ENCODE data around the gene ZNF366. TPM values are rescaled to one million over a fixed set of nuclear protein-coding genes. Genes with fewer than 3 reads are reported as not detected.

ZNF366 gene
- total and polyA plus RNA-seq, 2 of the 13 experiments (the other 11 are each of a cell fraction or from before 2014, with no cell fraction given), result not detected

GRCh38 chr5:72510610-72511181 is 3.5 kb upstream of the ZNF366 start:
- CTCF ChIA-PET (ENCODE audit: low intra/inter-chr PET ratio, low total read pairs), result no interaction called here
- Histone ChIP-seq H3K4me3 (replicated peaks in 1 of 3; ENCODE audit: insufficient read depth in 1 of 3, low read depth in 2 of 3, low read length in 3 of 3) (no peak overlapping the region), H3K27me3 (ENCODE audit: control insufficient read depth in 1 of 2, insufficient read depth in 2 of 2, low read length in 2 of 2) (peaks cover 2 to 28% of the 10 kb centered on the region in 2 experiments; a peak in 2 of 5 replicates), H3K4me1 (ENCODE audit: insufficient read depth, low read length) (no peaks in the 10 kb centered on the region), H3K9ac (ENCODE audit: insufficient read depth, low read depth, low read length) (no peak overlapping the region), H3K27ac (ENCODE audit: extremely low read length, insufficient read depth, low read length) (no peak overlapping the region), H3K36me3 (replicated peaks in 1 of 2; ENCODE audit: control insufficient read depth in 1 of 2, insufficient read depth in 2 of 2, low read length in 2 of 2) (no peaks in the 10 kb centered on the region), H3K4me2 (ENCODE audit: low read depth, low read length) (no peak overlapping the region), H3K79me2 (ENCODE audit: insufficient read depth, low read length) (no peaks in the 10 kb centered on the region), H2AFZ (ENCODE audit: low read length) (no peak overlapping the region), H3K9me3 (ENCODE audit: low read length) (no peaks in the 10 kb centered on the region), H4K20me1 (ENCODE audit: insufficient read depth, low read length) (no peaks in the 10 kb centered on the region)
- TF ChIP-seq ZBTB34 (CRISPR knock-in tag; IDR thresholded peaks at IDR 0.05) (no peak), MEF2D (CRISPR knock-in tag; IDR thresholded peaks at IDR 0.05) (no peak), KDM1A (CRISPR knock-in tag; IDR thresholded peaks at IDR 0.05) (no peak), NR2F2 (IDR thresholded peaks at IDR 0.05; ENCODE audit: borderline replicate concordance, low read depth) (no peak), MTF2 (CRISPR knock-in tag; IDR thresholded peaks at IDR 0.05; ENCODE audit: borderline replicate concordance) (no peak), RARA (CRISPR knock-in tag; IDR thresholded peaks at IDR 0.05) (no peak), TEAD3 (CRISPR knock-in tag; optimal IDR thresholded peaks at IDR 0.05; ENCODE audit: borderline replicate concordance) (no peak), NKX3-1 (CRISPR knock-in tag; IDR thresholded peaks at IDR 0.05) (no peak), ZSCAN20 (CRISPR knock-in tag; IDR thresholded peaks at IDR 0.05; ENCODE audit: borderline replicate concordance) (no peak), ZNF549 (CRISPR knock-in tag; IDR thresholded peaks at IDR 0.05) (no peak), ARNTL (CRISPR knock-in tag; IDR thresholded peaks at IDR 0.05) (no peak), NR2F6 (IDR thresholded peaks at IDR 0.05) (no peak), NR2F6 (CRISPR knock-in tag; IDR thresholded peaks at IDR 0.05) (no peak)
- BruUV-seq (replicated peaks), result no TSS peak
- in situ Hi-C loops (cut with HindIII; ENCODE audit: extremely low pct_ligation_motif_present, low pct_unique_long_range_greater_than_20kb) (no loop called here), intact Hi-C loops (cut with micrococcal nuclease; ENCODE audit: unreplicated experiment) (no loop called here)
- POLR2A ChIA-PET, result no interaction called here
- DNase-seq (ENCODE audit: low spot score), result no peak
- WGBS (ENCODE audit: low lambda C conversion rate), result 15% methylated on average over 5 of the region's 8 CpGs
- ATAC-seq, result no peak
- no peak for FAIRE-seq

Measured in HepG2 (cell line).